SU-DHL-6 (cell line): ENCODE results near the gene C2orf42.
"Not testable (repeated sequence)": the region's sequence is repeated elsewhere in the genome, so short reads cannot be mapped to it uniquely, and the experiment has no call there.

Experiments
- EZH2phosphoT487 ChIP-seq: fragments of 200-600 bp; sonication (generic), shearing (Covaris generic); conservative IDR thresholded peaks from 2 replicates; pipeline ENCODE4 v1.6.1; 2018; ENCODE audit warnings: mild to moderate bottlenecking, antibody characterized with exemption, low read length, moderate library complexity, mixed read lengths
- TF ChIP-seq, protein P1 (sequence below): fragments of 200-600 bp; sonication (generic); IDR thresholded peaks from one replicate; pipeline ENCODE4 v1.5.1; 2017; ENCODE audit warnings: antibody characterized with exemption, mild to moderate bottlenecking, low read length, moderate library complexity; ENCODE audit not compliant: insufficient read depth, poor library complexity, severe bottlenecking

DNA sequence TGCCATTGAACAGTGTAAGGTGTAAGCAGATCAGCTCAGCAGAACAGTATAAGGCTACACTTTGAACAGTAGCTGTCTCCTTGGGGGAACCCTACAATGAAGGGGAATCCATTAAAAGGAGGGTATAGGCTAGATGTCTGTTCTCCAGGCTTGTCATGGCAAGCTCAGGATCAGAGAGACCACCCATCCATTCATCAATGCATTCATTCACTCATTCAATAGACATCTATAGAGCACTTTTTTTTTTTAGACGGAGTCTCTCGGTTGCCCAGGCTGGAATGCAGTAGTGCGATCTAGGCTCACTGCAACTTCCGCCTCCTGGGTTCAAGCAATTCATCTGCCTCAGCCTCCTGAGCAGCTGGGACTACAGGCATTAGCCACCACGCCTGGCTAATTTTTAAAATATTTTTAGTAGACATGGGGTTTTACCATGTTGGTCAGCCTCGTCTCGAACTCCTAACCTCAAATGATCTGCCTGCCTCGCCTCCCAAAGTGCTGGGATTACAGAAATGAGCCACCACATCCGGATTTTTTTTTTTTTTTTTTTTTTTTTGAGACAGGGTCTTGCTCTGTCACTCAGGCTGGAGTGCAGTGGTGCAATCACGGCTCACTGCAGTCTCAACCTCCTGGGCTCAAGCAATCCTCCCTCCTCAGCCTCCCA, 56.4 kb downstream of the C2orf42 start:
- TF ChIP-seq, protein P1, sequence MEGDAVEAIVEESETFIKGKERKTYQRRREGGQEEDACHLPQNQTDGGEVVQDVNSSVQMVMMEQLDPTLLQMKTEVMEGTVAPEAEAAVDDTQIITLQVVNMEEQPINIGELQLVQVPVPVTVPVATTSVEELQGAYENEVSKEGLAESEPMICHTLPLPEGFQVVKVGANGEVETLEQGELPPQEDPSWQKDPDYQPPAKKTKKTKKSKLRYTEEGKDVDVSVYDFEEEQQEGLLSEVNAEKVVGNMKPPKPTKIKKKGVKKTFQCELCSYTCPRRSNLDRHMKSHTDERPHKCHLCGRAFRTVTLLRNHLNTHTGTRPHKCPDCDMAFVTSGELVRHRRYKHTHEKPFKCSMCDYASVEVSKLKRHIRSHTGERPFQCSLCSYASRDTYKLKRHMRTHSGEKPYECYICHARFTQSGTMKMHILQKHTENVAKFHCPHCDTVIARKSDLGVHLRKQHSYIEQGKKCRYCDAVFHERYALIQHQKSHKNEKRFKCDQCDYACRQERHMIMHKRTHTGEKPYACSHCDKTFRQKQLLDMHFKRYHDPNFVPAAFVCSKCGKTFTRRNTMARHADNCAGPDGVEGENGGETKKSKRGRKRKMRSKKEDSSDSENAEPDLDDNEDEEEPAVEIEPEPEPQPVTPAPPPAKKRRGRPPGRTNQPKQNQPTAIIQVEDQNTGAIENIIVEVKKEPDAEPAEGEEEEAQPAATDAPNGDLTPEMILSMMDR: not testable (repeated sequence)
- TF ChIP-seq EZH2phosphoT487: not testable (repeated sequence)
